PC-3 (cell line): ENCODE results near the gene HMCN2. TPM values are rescaled to one million over a fixed set of nuclear protein-coding genes. Genes with fewer than 3 reads are reported as not detected.

Experiments
- ATAC-seq: fragments of 200-7000 bp; cut with Tn5 transposase; 2 replicates; pipeline ENCODE4 v1.9.1; 2020; ENCODE audit warnings: mild to moderate bottlenecking, moderate library complexity
- BruUV-seq: library from RNA; stranded (reverse); fragments of 400-500 nt; replicated peaks from 2 replicates; lab custom pipeline; 2021; lab: Mats Ljungman, UMichigan
- CTCF ChIA-PET: fragments of 300-600 bp; sonication (Branson Sonifier 250); formaldehyde crosslinking; loops from one replicate; lab custom pipeline; 2022; ENCODE audit warnings: antibody characterized with exemption; lab: Charles Lee
- POLR2A ChIA-PET: fragments of 300-600 bp; sonication (Branson Sonifier 250); formaldehyde crosslinking; loops from one replicate; lab custom pipeline; 2022; ENCODE audit warnings: antibody characterized with exemption; ENCODE audit not compliant: unreplicated experiment; lab: Charles Lee
- DNase-seq: peaks from one replicate; pipeline ENCODE4 v3.0.0-alpha.2; 2015
- H2AFZ ChIP-seq: fragments of 300-600 bp; sonication (generic); 2 replicates; pipeline ENCODE4 v1.6.0; 2016; ENCODE audit warnings: antibody characterized with exemption, low read length
- H3F3A ChIP-seq: fragments of 300-600 bp; sonication (generic); one replicate; pipeline ENCODE4 v1.6.0; 2017; ENCODE audit warnings: antibody characterized with exemption, low read length, control low read depth, mild to moderate bottlenecking; ENCODE audit not compliant: unreplicated experiment
- H3K27ac ChIP-seq: fragments of 300-600 bp; sonication (generic); 2 replicates; pipeline ENCODE4 v1.5.1; 2016; ENCODE audit warnings: mild to moderate bottlenecking, low read length
- H3K27me3 ChIP-seq: fragments of 300-600 bp; sonication (generic); 2 replicates; pipeline ENCODE4 v1.6.1; 2016; ENCODE audit warnings: low read length, mixed read lengths
- H3K36me3 ChIP-seq: fragments of 300-600 bp; sonication (generic); 2 replicates; pipeline ENCODE4 v1.6.1; 2016; ENCODE audit warnings: low read depth, mixed run types, low read length, mixed read lengths
- H3K4me1 ChIP-seq: fragments of 300-600 bp; sonication (generic); 2 replicates; pipeline ENCODE4 v1.5.1; 2016; ENCODE audit warnings: low read length; ENCODE audit not compliant: insufficient read depth
- H3K4me2 ChIP-seq: fragments of 300-600 bp; sonication (generic); 2 replicates; pipeline ENCODE4 v1.6.0; 2016; ENCODE audit warnings: low read length
- H3K4me3 ChIP-seq: fragments of 300-600 bp; sonication (generic); 2 replicates; pipeline ENCODE4 v1.5.1; 2016; ENCODE audit warnings: mild to moderate bottlenecking, low read length, mixed read lengths
- H3K79me2 ChIP-seq: fragments of 300-600 bp; sonication (generic); 2 replicates; pipeline ENCODE4 v1.6.1; 2017; ENCODE audit warnings: low read length, mixed read lengths
- H3K9ac ChIP-seq: fragments of 300-600 bp; sonication (generic); 2 replicates; pipeline ENCODE4 v1.6.0; 2016; ENCODE audit warnings: mild to moderate bottlenecking, low read length
- H3K9me2 ChIP-seq: fragments of 300-600 bp; sonication (generic); replicated peaks from 2 replicates; pipeline ENCODE4 v1.6.1; 2016; ENCODE audit warnings: mixed run types, low read length, mixed read lengths
- H3K9me3 ChIP-seq: fragments of 300-600 bp; sonication (generic); 2 replicates; pipeline ENCODE4 v1.6.1; 2016; ENCODE audit warnings: low read length, mixed read lengths
- H4K20me1 ChIP-seq: fragments of 300-600 bp; sonication (generic); 2 replicates; pipeline ENCODE4 v1.6.1; 2016; ENCODE audit warnings: low read length, mixed read lengths
- EZH2 ChIP-seq: fragments of 300-600 bp; sonication (generic); IDR thresholded peaks from one replicate; pipeline ENCODE4 v1.6.1; 2017; ENCODE audit warnings: antibody characterized with exemption, mild to moderate bottlenecking, low read length; ENCODE audit not compliant: unreplicated experiment
- EZH2phosphoT487 ChIP-seq: fragments of 300-600 bp; sonication (generic); IDR thresholded peaks from 2 replicates; pipeline ENCODE4 v1.6.1; 2018; ENCODE audit warnings: mild to moderate bottlenecking, antibody characterized with exemption, low read length, borderline replicate concordance
- intact Hi-C: fragments of 100-400 bp; cut with micrococcal nuclease; formaldehyde crosslinking; loops from 2 replicates; pipeline ENCODE4 v1.9.0; 2023
- total RNA-seq: library from RNA; depleted of rRNA; stranded (reverse); fragments of >200 nt; gene quantifications from 2 replicates; pipeline ENCODE4 v1.2.3, GENCODE V29; 2014
- TF ChIP-seq, protein P1 (sequence below): fragments of 300-600 bp; sonication (generic); conservative IDR thresholded peaks from 2 replicates; pipeline ENCODE4 v1.5.1; 2017; ENCODE audit warnings: antibody characterized with exemption, low read depth, mild to moderate bottlenecking, low read length

The HMCN2 gene
- total RNA-seq, 1 experiment from 2014 or later = 0.11 TPM

- no peaks in the 10 kb centered on the region for H3K79me2 ChIP-seq
Observed at GRCh38 chr9:130286072-130286770, 20.7 kb downstream of the HMCN2 start.

GRCh38 chr9:130286781-130287428 lies 21.3 kb downstream of the HMCN2 start:
- H3K27me3 ChIP-seq = peaks cover 30% of the 10 kb centered on the region
- no TSS peak for BruUV-seq

More at GRCh38 chr9:130286072-130286770, 20.7 kb downstream of the HMCN2 start:
- Histone ChIP-seq H3K9me2 (no peaks in the 10 kb centered on the region), H3K4me1 (no peaks in the 10 kb centered on the region), H3K9ac (no peak overlapping the region), H3F3A (no peaks in the 10 kb centered on the region), H3K4me2 (no peak overlapping the region), H3K4me3 (no peak overlapping the region), H3K36me3 (no peaks in the 10 kb centered on the region), H3K27ac (no peak overlapping the region), H3K9me3 (no peaks in the 10 kb centered on the region), H4K20me1 (no peaks in the 10 kb centered on the region), H2AFZ (no peak overlapping the region), H3K27me3 (peaks cover 30% of the 10 kb centered on the region)
- TF ChIP-seq EZH2phosphoT487 (no peak), EZH2 (no peak)
- TF ChIP-seq, protein P1, sequence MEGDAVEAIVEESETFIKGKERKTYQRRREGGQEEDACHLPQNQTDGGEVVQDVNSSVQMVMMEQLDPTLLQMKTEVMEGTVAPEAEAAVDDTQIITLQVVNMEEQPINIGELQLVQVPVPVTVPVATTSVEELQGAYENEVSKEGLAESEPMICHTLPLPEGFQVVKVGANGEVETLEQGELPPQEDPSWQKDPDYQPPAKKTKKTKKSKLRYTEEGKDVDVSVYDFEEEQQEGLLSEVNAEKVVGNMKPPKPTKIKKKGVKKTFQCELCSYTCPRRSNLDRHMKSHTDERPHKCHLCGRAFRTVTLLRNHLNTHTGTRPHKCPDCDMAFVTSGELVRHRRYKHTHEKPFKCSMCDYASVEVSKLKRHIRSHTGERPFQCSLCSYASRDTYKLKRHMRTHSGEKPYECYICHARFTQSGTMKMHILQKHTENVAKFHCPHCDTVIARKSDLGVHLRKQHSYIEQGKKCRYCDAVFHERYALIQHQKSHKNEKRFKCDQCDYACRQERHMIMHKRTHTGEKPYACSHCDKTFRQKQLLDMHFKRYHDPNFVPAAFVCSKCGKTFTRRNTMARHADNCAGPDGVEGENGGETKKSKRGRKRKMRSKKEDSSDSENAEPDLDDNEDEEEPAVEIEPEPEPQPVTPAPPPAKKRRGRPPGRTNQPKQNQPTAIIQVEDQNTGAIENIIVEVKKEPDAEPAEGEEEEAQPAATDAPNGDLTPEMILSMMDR = no peak
- DNase-seq (no peak), ATAC-seq (no peak)
- intact Hi-C loops = no loop called here
- no TSS peak for BruUV-seq
- ChIA-PET CTCF (no interaction called here), POLR2A (no interaction called here)

More at GRCh38 chr9:130286781-130287428, 21.3 kb downstream of the HMCN2 start:
- no peaks in the 10 kb centered on the region for H3K9me3 ChIP-seq
- no peak overlapping the region for H3K4me3 ChIP-seq
- intact Hi-C loops = no loop called here
- H3K4me2 ChIP-seq = no peak overlapping the region
- no peaks in the 10 kb centered on the region for H4K20me1 ChIP-seq
- ChIA-PET CTCF (no interaction called here), POLR2A (no interaction called here)
- no peaks in the 10 kb centered on the region for H3K9me2 ChIP-seq
- H3F3A ChIP-seq = no peaks in the 10 kb centered on the region
- no peak overlapping the region for H3K27ac ChIP-seq
- no peak for ATAC-seq
- no peaks in the 10 kb centered on the region for H3K79me2 ChIP-seq
- no peak overlapping the region for H2AFZ ChIP-seq
- H3K36me3 ChIP-seq = no peaks in the 10 kb centered on the region
- TF ChIP-seq EZH2phosphoT487 (no peak), EZH2 (no peak)
- TF ChIP-seq, protein P1 = no peak
- no peak overlapping the region for H3K9ac ChIP-seq
- no peaks in the 10 kb centered on the region for H3K4me1 ChIP-seq
- DNase-seq = no peak
